Ishikawa (cell line): ENCODE data around the gene EIF5A2.

Experiments
- EP300 ChIP-seq: IDR thresholded peaks from 2 replicates; pipeline ENCODE4 v1.6.1; 2012; ENCODE audit warnings: borderline replicate concordance
- FOXM1 ChIP-seq: IDR thresholded peaks from 2 replicates; pipeline ENCODE4 v1.6.1; 2012; ENCODE audit warnings: low read depth, borderline replicate concordance
- NFIC ChIP-seq: IDR thresholded peaks from 2 replicates; pipeline ENCODE4 v1.6.1; 2012
- RAD21 ChIP-seq: IDR thresholded peaks from 2 replicates; pipeline ENCODE4 v1.6.1; 2012; ENCODE audit warnings: low read depth
- TAF1 ChIP-seq: IDR thresholded peaks from 2 replicates; pipeline ENCODE4 v1.6.1; 2012; ENCODE audit warnings: low read depth, mild to moderate bottlenecking
- TEAD4 ChIP-seq: IDR thresholded peaks from 2 replicates; pipeline ENCODE4 v1.6.1; 2012
- YY1 ChIP-seq: IDR thresholded peaks from 2 replicates; pipeline ENCODE4 v1.6.1; 2012; ENCODE audit warnings: low read depth

DNA sequence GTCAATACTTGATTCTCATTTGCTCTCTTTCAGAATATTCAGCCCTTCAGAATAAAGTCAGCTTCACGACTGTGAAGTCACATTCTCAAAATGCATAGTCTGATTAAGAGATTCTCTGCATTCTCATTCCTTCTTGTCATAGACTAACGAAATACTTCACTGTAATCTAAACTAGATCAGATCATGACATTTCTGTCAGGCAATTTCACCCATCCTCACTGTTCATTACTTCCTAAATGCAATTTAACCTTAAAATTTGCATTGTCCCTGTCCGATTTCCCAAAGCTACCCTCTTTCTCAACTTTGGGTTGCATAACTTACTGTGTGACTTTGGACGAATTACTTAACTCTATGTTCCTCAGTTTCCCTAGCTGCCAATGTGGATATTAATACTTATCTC lies 44.6 kb downstream of the EIF5A2 start:
- no peak for TF ChIP-seq RAD21
- TF ChIP-seq TEAD4, result no peak
- TF ChIP-seq TAF1, result no peak
- no peak for TF ChIP-seq EP300
- TF ChIP-seq FOXM1, result no peak
- no peak for TF ChIP-seq YY1
- no peak for TF ChIP-seq NFIC
